ENCODE data around the gene WHRN. TPM values are rescaled to one million over a fixed set of nuclear protein-coding genes. Genes with fewer than 3 reads are reported as not detected.

WHRN gene
- total RNA-seq, 1 donor from 2014 or later, result 1.1 TPM

DNA sequence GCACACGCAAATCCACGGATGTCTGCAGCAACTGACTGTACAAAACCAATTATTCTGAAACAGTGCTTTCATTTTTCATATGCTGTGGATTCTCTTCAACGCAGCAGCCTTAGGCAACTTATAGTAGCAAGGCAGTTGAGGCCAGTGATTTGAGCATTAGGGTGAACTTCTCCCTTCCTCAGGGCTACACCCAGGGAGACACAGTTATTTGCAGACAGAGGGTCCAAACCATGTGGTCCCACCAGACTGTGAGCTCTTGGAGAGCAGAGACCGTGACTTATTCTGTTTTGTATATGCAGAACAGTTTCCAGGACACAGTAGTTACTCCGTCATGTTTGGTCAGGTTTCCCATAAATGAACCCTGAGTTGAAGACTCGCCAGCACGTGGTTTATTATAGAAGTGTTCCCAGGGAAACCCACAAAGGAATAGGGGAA lies 19.0 kb upstream of the WHRN start:
- Mint-ChIP-seq H3K9me3 (no peaks in the 10 kb centered on the region), H3K36me3 (no peaks in the 10 kb centered on the region), H3K4me1 (peaks cover 7% of the 10 kb centered on the region), H3K27ac (no peak overlapping the region), H3K4me3 (no peak overlapping the region), H3K27me3 (ENCODE audit: insufficient read depth, low read depth) (peaks cover 8% of the 10 kb centered on the region)
- TF ChIP-seq, protein P1, sequence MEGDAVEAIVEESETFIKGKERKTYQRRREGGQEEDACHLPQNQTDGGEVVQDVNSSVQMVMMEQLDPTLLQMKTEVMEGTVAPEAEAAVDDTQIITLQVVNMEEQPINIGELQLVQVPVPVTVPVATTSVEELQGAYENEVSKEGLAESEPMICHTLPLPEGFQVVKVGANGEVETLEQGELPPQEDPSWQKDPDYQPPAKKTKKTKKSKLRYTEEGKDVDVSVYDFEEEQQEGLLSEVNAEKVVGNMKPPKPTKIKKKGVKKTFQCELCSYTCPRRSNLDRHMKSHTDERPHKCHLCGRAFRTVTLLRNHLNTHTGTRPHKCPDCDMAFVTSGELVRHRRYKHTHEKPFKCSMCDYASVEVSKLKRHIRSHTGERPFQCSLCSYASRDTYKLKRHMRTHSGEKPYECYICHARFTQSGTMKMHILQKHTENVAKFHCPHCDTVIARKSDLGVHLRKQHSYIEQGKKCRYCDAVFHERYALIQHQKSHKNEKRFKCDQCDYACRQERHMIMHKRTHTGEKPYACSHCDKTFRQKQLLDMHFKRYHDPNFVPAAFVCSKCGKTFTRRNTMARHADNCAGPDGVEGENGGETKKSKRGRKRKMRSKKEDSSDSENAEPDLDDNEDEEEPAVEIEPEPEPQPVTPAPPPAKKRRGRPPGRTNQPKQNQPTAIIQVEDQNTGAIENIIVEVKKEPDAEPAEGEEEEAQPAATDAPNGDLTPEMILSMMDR (IDR thresholded peaks at IDR 0.05), result no peak
- H3F3A ChIP-seq (ENCODE audit: low read depth), result no peaks in the 10 kb centered on the region
- no peaks in the 10 kb centered on the region for H3K36me3 ChIP-seq
- no peaks in the 10 kb centered on the region for H4K20me1 ChIP-seq (ENCODE audit: low read depth)
- H3K9ac ChIP-seq, result no peak overlapping the region
- H3K4me2 ChIP-seq, result no peak overlapping the region
- H3K79me2 ChIP-seq (ENCODE audit: low read depth), result no peaks in the 10 kb centered on the region
- H3K27ac ChIP-seq, result no peak overlapping the region
- H3K9me3 ChIP-seq (ENCODE audit: low read depth), result no peaks in the 10 kb centered on the region
- no peak overlapping the region for H3K4me3 ChIP-seq
- H3K4me1 ChIP-seq, result peaks cover 6% of the 10 kb centered on the region
- no peak overlapping the region for H2AFZ ChIP-seq (replicated peaks)
- DNase-seq (ENCODE audit: low spot score), result no peak
- H3K27me3 ChIP-seq, result peaks cover 3% of the 10 kb centered on the region

DNA sequence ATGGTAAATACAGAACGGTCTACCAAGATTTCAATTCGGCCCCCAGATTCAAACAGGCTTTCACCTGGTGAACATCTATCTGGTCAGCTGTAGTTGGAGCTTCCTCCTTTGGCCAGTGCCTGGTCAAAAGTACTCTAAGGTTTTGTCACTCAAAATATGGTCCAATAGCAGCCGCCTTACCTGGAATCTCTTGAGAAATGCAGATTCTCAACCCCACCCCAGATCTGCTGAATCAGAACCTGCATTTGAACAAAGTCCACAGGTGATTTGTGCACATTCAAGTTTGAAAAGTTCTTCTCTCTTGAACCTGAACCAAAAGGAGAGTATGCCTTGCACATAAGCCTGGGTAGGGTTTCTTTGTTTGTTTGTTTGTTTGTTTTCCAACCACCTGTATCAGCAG lies 17.6 kb upstream of the WHRN start:
- peaks cover 3% of the 10 kb centered on the region for H3K27me3 ChIP-seq
- no peaks in the 10 kb centered on the region for H3K79me2 ChIP-seq (ENCODE audit: low read depth)
- no peaks in the 10 kb centered on the region for H4K20me1 ChIP-seq (ENCODE audit: low read depth)
- H3K4me3 Mint-ChIP-seq, result no peak overlapping the region
- no peaks in the 10 kb centered on the region for H3K9me3 ChIP-seq (ENCODE audit: low read depth)
- peaks cover 8% of the 10 kb centered on the region for H3K27me3 Mint-ChIP-seq (ENCODE audit: insufficient read depth, low read depth)
- H3K4me2 ChIP-seq, result no peak overlapping the region
- H3K4me1 Mint-ChIP-seq, result peaks cover 7% of the 10 kb centered on the region
- H3K36me3 Mint-ChIP-seq, result no peaks in the 10 kb centered on the region
- no peak overlapping the region for H3K27ac ChIP-seq
- no peaks in the 10 kb centered on the region for H3K9me3 Mint-ChIP-seq
- no peak overlapping the region for H3K9ac ChIP-seq
- H3K27ac Mint-ChIP-seq, result no peak overlapping the region
- peaks cover 6% of the 10 kb centered on the region for H3K4me1 ChIP-seq
- no peaks in the 10 kb centered on the region for H3F3A ChIP-seq (ENCODE audit: low read depth)
- H2AFZ ChIP-seq (replicated peaks), result no peak overlapping the region
- DNase-seq (ENCODE audit: low spot score), result no peak
- H3K4me3 ChIP-seq, result no peak overlapping the region
- TF ChIP-seq EZH2 (IDR thresholded peaks at IDR 0.05) (no peak), EZH2phosphoT487 (IDR thresholded peaks at IDR 0.05) (no peak)
- TF ChIP-seq, protein P1 (IDR thresholded peaks at IDR 0.05), result no peak
- no peaks in the 10 kb centered on the region for H3K36me3 ChIP-seq

DNA sequence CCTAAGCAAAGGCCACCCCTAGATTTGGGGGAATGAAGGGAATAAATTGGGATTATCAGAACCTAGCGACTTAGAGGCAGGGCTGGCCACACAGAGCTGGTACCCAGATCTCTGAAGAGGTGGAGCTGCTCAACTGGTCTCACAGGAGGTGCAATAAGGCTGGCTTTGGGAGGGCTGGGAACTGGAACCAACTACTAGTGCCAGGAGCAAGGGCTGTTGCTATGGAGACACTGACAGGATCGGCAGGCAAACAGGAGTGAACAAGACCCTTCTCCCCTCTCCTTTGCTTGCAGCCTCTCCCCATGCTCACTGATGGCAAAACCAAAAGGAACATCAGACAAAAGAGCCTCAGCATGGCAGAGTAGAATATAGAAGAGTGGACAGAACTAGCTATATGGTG lies 17.0 kb upstream of the WHRN start:
- Histone ChIP-seq H3K27ac (no peak overlapping the region), H3K9ac (no peak overlapping the region), H3K4me1 (peaks cover 6% of the 10 kb centered on the region), H4K20me1 (ENCODE audit: low read depth) (no peaks in the 10 kb centered on the region), H3K36me3 (no peaks in the 10 kb centered on the region), H3F3A (ENCODE audit: low read depth) (no peaks in the 10 kb centered on the region), H3K4me2 (no peak overlapping the region), H3K4me3 (no peak overlapping the region), H3K27me3 (peaks cover 3% of the 10 kb centered on the region), H3K79me2 (ENCODE audit: low read depth) (no peaks in the 10 kb centered on the region), H2AFZ (replicated peaks) (peak overlapping the region; percentile 32), H3K9me3 (ENCODE audit: low read depth) (no peaks in the 10 kb centered on the region)
- Mint-ChIP-seq H3K27me3 (ENCODE audit: insufficient read depth, low read depth) (peaks cover 6% of the 10 kb centered on the region), H3K36me3 (no peaks in the 10 kb centered on the region), H3K9me3 (no peaks in the 10 kb centered on the region), H3K4me3 (no peak overlapping the region), H3K27ac (no peak overlapping the region), H3K4me1 (peaks cover 7% of the 10 kb centered on the region)
- TF ChIP-seq EZH2phosphoT487 (IDR thresholded peaks at IDR 0.05) (no peak), EZH2 (IDR thresholded peaks at IDR 0.05) (no peak)
- TF ChIP-seq, protein P1 (IDR thresholded peaks at IDR 0.05), result no peak
- DNase-seq (ENCODE audit: low spot score), result peak; percentile 29
